ENCODE data around the gene PHGDH.
"Not testable (repeated sequence)": the region's sequence is repeated elsewhere in the genome, so short reads cannot be mapped to it uniquely, and the experiment has no call there.

The PHGDH gene

GRCh38 chr1:119778886-119779560 lies 67.3 kb downstream of the PHGDH start:
- no peak for DNase-seq
- in situ Hi-C loops (cut with HindIII; ENCODE audit: low pct_ligation_motif_present, low pct_unique_long_range_greater_than_20kb, low sequenced_read_pairs), result no loop called here

- DNase-seq, result no peak
- in situ Hi-C loops (cut with HindIII; ENCODE audit: low pct_ligation_motif_present, low pct_unique_long_range_greater_than_20kb, low sequenced_read_pairs), result no loop called here
Observed at GRCh38 chr1:119779869-119780356, 68.2 kb downstream of the PHGDH start.

GRCh38 chr1:119781434-119782210 lies 69.9 kb downstream of the PHGDH start:
- DNase-seq, result no peak
- in situ Hi-C loops (cut with HindIII; ENCODE audit: low pct_ligation_motif_present, low pct_unique_long_range_greater_than_20kb, low sequenced_read_pairs), result no loop called here

GRCh38 chr1:119782631-119783325 lies 71.0 kb downstream of the PHGDH start:
- in situ Hi-C loops (cut with HindIII; ENCODE audit: low pct_ligation_motif_present, low pct_unique_long_range_greater_than_20kb, low sequenced_read_pairs), result no loop called here
- DNase-seq, result no peak

GRCh38 chr1:119783354-119784185 lies 71.8 kb downstream of the PHGDH start:
- in situ Hi-C loops (cut with HindIII; ENCODE audit: low pct_ligation_motif_present, low pct_unique_long_range_greater_than_20kb, low sequenced_read_pairs), result no loop called here
- DNase-seq, result no peak

GRCh38 chr1:119784191-119784781 lies 72.6 kb downstream of the PHGDH start:
- in situ Hi-C loops (cut with HindIII; ENCODE audit: low pct_ligation_motif_present, low pct_unique_long_range_greater_than_20kb, low sequenced_read_pairs), result no loop called here
- no peak for DNase-seq

- DNase-seq; in situ Hi-C loops (cut with HindIII; ENCODE audit: low pct_ligation_motif_present, low pct_unique_long_range_greater_than_20kb, low sequenced_read_pairs): not testable (repeated sequence)
Observed at GRCh38 chr1:119786046-119786445, 74.3 kb downstream of the PHGDH start.

- DNase-seq; in situ Hi-C loops (cut with HindIII; ENCODE audit: low pct_ligation_motif_present, low pct_unique_long_range_greater_than_20kb, low sequenced_read_pairs): not testable (repeated sequence)
Observed at GRCh38 chr1:119786473-119787050, 74.8 kb downstream of the PHGDH start.

GRCh38 chr1:119787776-119788175 lies 76.0 kb downstream of the PHGDH start:
- no peak for DNase-seq
- in situ Hi-C loops (cut with HindIII; ENCODE audit: low pct_ligation_motif_present, low pct_unique_long_range_greater_than_20kb, low sequenced_read_pairs), result no loop called here

GRCh38 chr1:119790451-119791198 lies 78.9 kb downstream of the PHGDH start:
- DNase-seq, result no peak

GRCh38 chr1:119791377-119791776 lies 79.6 kb downstream of the PHGDH start:
- no peak for DNase-seq
- in situ Hi-C loops (cut with HindIII; ENCODE audit: low pct_ligation_motif_present, low pct_unique_long_range_greater_than_20kb, low sequenced_read_pairs), result no loop called here

More at GRCh38 chr1:119790451-119791198, 78.9 kb downstream of the PHGDH start:
- in situ Hi-C loops (cut with HindIII; ENCODE audit: low pct_ligation_motif_present, low pct_unique_long_range_greater_than_20kb, low sequenced_read_pairs), result no loop called here
